HepG2 (cell line): Measurements from ENCODE around the gene KAT2A. TPM values are rescaled to one million over a fixed set of nuclear protein-coding genes. Genes with fewer than 3 reads are reported as not detected.

Experiments used
- EEA1 ChIP-seq: sonication (generic); formaldehyde crosslinking; IDR thresholded peaks from 2 replicates; pipeline ENCODE4 v1.5.1; 2020; ENCODE audit warnings: mild to moderate bottlenecking, missing genetic modification reagents, borderline replicate concordance
- EHMT2 ChIP-seq: fragments of 200-600 bp; sonication (generic); IDR thresholded peaks from 2 replicates; pipeline ENCODE4 v1.7.0; 2017; ENCODE audit warnings: antibody characterized with exemption, low read depth, low read length, borderline replicate concordance
- HNF1B ChIP-seq: sonication (generic); formaldehyde crosslinking; IDR thresholded peaks from 2 replicates; pipeline ENCODE4 v1.5.1; 2020; ENCODE audit warnings: mild to moderate bottlenecking, moderate library complexity, missing genetic modification reagents
- HNRNPH1 ChIP-seq: fragments of 200-400 bp; formaldehyde crosslinking; optimal IDR thresholded peaks from 2 replicates; pipeline ENCODE3; 2017; ENCODE audit warnings: mild to moderate bottlenecking, low read depth, low read length
- MAF1 ChIP-seq: sonication (generic); formaldehyde crosslinking; IDR thresholded peaks from 2 replicates; pipeline ENCODE4 v1.5.0; 2020; ENCODE audit warnings: missing genetic modification reagents, borderline replicate concordance
- MAFG ChIP-seq: sonication (generic); formaldehyde crosslinking; IDR thresholded peaks from 2 replicates; pipeline ENCODE4 v1.5.1; 2020; ENCODE audit warnings: mild to moderate bottlenecking, missing genetic modification reagents
- NFE2L2 ChIP-seq: fragments of 150-350 bp; IDR thresholded peaks from 2 replicates; pipeline ENCODE4 v1.6.1; 2014; ENCODE audit warnings: low read length
- PAX8 ChIP-seq: sonication (generic); formaldehyde crosslinking; IDR thresholded peaks from 2 replicates; pipeline ENCODE4 v1.8.0; 2022; ENCODE audit warnings: mild to moderate bottlenecking, missing genetic modification reagents, borderline replicate concordance
- RNF2 ChIP-seq: fragments of 450-650 bp; conservative IDR thresholded peaks from 2 replicates; pipeline ENCODE4 v1.6.1; 2016; ENCODE audit warnings: low read depth
- SKI ChIP-seq: fragments of 450-650 bp; IDR thresholded peaks from one replicate; pipeline ENCODE4 v1.6.1; 2018; ENCODE audit warnings: mild to moderate bottlenecking; ENCODE audit not compliant: partially characterized antibody
- TCF12 ChIP-seq, 2 experiments: fragments of 450-650 bp in 1 of 2; sonication (generic) in 1 of 2; formaldehyde crosslinking in 1 of 2; IDR thresholded peaks; 2 replicates each; pipeline versions ENCODE4 v1.6.1 to v1.8.0; 2017 to 2022; ENCODE audit warnings: antibody characterized with exemption in 1 of 2, mild to moderate bottlenecking in 1 of 2, missing genetic modification reagents in 1 of 2, moderate library complexity in 1 of 2
- TP53 ChIP-seq: sonication (generic); formaldehyde crosslinking; conservative IDR thresholded peaks from 2 replicates; pipeline ENCODE4 v1.4.0; 2020; ENCODE audit warnings: missing genetic modification reagents
- ZBTB14 ChIP-seq: sonication (generic); formaldehyde crosslinking; IDR thresholded peaks from 2 replicates; pipeline ENCODE4 v1.4.0; 2020; ENCODE audit warnings: missing genetic modification reagents
- ZBTB3 ChIP-seq: sonication (generic); formaldehyde crosslinking; IDR thresholded peaks from 2 replicates; pipeline ENCODE4 v1.4.0; 2020; ENCODE audit warnings: low read depth, mild to moderate bottlenecking, moderate library complexity, missing genetic modification reagents, borderline replicate concordance
- ZMYM2 ChIP-seq: sonication (generic); formaldehyde crosslinking; IDR thresholded peaks from 2 replicates; pipeline ENCODE4 v1.8.0; 2022; ENCODE audit warnings: mild to moderate bottlenecking, missing genetic modification reagents
- ZNF329 ChIP-seq: sonication (generic); formaldehyde crosslinking; IDR thresholded peaks from 2 replicates; pipeline ENCODE4 v1.9.0; 2021; ENCODE audit warnings: low read depth, mild to moderate bottlenecking, missing genetic modification reagents
- ZNF337 ChIP-seq: sonication (generic); formaldehyde crosslinking; IDR thresholded peaks from 2 replicates; pipeline ENCODE4 v1.5.1; 2020; ENCODE audit warnings: missing genetic modification reagents, low read depth, mild to moderate bottlenecking, borderline replicate concordance
- ZNF670 ChIP-seq: sonication (generic); formaldehyde crosslinking; IDR thresholded peaks from 2 replicates; pipeline ENCODE4 v1.8.0; 2022; ENCODE audit warnings: mild to moderate bottlenecking, missing genetic modification reagents, borderline replicate concordance
- ZNF747 ChIP-seq: sonication (generic); formaldehyde crosslinking; IDR thresholded peaks from 2 replicates; pipeline ENCODE4 v1.8.1; 2023; ENCODE audit warnings: missing genetic modification reagents, mild to moderate bottlenecking, borderline replicate concordance
- ZSCAN12 ChIP-seq: sonication (generic); formaldehyde crosslinking; IDR thresholded peaks from 2 replicates; pipeline ENCODE4 v1.9.0; 2021; ENCODE audit warnings: mild to moderate bottlenecking, missing genetic modification reagents
- polyA plus RNA-seq, 8 experiments: library from polyadenylated mRNA; depleted of rRNA in 3 of 8; stranded (reverse) in 7 of 8; unstranded in 1 of 8; fragments of >200 nt; fragmentation: Illumina TruSeq in 4 of 8; extraction: Trizol in 4 of 8; gene quantifications; 2 replicates each; pipeline versions ENCODE4 v1.2.1 to v1.2.3, GENCODE V29; 2011 to 2016; ENCODE audit warnings: low read depth in 4 of 8, missing spikeins in 1 of 8, mixed read lengths in 1 of 8; ENCODE audit not compliant: insufficient read depth in 1 of 8
- total RNA-seq, 5 experiments: library from RNA; depleted of rRNA; stranded (reverse); fragments of >200 nt; fragmentation: Illumina TruSeq; extraction: Trizol; gene quantifications; 2 replicates each; pipeline ENCODE4 v1.2.3, GENCODE V29; 2016; ENCODE audit warnings: low read depth in 1 of 5
- TF ChIP-seq, protein P1 (sequence below): sonication (generic); formaldehyde crosslinking; IDR thresholded peaks from 2 replicates; pipeline ENCODE4 v1.5.0; 2020; ENCODE audit warnings: mild to moderate bottlenecking, missing genetic modification reagents, borderline replicate concordance

KAT2A gene
- total and polyA plus RNA-seq, 2 of the 13 experiments (the other 11 are each of a cell fraction or from before 2014, with no cell fraction given): 29.1 to 90.4 TPM

GRCh38 chr17:42135664-42136653 is 14.8 kb upstream of the KAT2A start (continued):
- TF ChIP-seq SKI (peak; percentile 90), EHMT2 (no peak), ZBTB14 (CRISPR knock-in tag) (no peak), NFE2L2 (no peak), HNRNPH1 (no peak), TCF12 (IDR thresholded peaks at IDR 0.05) (no peak), TCF12 (CRISPR knock-in tag; IDR thresholded peaks at IDR 0.05) (no peak), RNF2 (no peak), PAX8 (CRISPR knock-in tag) (no peak), ZBTB3 (no peak), MAF1 (no peak), ZNF337 (CRISPR knock-in tag) (no peak), HNF1B (CRISPR knock-in tag) (peak; percentile 79), ZMYM2 (CRISPR knock-in tag) (no peak), ZNF329 (CRISPR knock-in tag) (no peak), EEA1 (CRISPR knock-in tag) (no peak), TP53 (CRISPR knock-in tag) (no peak), ZNF747 (CRISPR knock-in tag) (peak; percentile 67; the same call in 1 of the 2 replicates), MAFG (CRISPR knock-in tag) (no peak), ZSCAN12 (CRISPR knock-in tag) (no peak), ZNF670 (CRISPR knock-in tag) (no peak)
- TF ChIP-seq, protein P1, sequence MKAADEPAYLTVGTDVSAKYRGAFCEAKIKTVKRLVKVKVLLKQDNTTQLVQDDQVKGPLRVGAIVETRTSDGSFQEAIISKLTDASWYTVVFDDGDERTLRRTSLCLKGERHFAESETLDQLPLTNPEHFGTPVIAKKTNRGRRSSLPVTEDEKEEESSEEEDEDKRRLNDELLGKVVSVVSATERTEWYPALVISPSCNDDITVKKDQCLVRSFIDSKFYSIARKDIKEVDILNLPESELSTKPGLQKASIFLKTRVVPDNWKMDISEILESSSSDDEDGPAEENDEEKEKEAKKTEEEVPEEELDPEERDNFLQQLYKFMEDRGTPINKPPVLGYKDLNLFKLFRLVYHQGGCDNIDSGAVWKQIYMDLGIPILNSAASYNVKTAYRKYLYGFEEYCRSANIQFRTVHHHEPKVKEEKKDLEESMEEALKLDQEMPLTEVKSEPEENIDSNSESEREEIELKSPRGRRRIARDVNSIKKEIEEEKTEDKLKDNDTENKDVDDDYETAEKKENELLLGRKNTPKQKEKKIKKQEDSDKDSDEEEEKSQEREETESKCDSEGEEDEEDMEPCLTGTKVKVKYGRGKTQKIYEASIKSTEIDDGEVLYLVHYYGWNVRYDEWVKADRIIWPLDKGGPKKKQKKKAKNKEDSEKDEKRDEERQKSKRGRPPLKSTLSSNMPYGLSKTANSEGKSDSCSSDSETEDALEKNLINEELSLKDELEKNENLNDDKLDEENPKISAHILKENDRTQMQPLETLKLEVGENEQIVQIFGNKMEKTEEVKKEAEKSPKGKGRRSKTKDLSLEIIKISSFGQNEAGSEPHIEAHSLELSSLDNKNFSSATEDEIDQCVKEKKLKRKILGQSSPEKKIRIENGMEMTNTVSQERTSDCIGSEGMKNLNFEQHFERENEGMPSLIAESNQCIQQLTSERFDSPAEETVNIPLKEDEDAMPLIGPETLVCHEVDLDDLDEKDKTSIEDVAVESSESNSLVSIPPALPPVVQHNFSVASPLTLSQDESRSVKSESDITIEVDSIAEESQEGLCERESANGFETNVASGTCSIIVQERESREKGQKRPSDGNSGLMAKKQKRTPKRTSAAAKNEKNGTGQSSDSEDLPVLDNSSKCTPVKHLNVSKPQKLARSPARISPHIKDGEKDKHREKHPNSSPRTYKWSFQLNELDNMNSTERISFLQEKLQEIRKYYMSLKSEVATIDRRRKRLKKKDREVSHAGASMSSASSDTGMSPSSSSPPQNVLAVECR (CRISPR knock-in tag): peak; percentile 74; the same call in 1 of the 2 replicates
